SJCRH30 (cell line): Measurements from ENCODE around the gene COX19. TPM values are rescaled to one million over a fixed set of nuclear protein-coding genes. Genes with fewer than 3 reads are reported as not detected.
"Not testable (repeated sequence)": the region's sequence is repeated elsewhere in the genome, so short reads cannot be mapped to it uniquely, and the experiment has no call there.

Experiments used
- DNase-seq, 2 experiments: peaks; one replicate each; pipeline ENCODE4 v3.0.0-alpha.2; 2015 to 2020
- H3K27ac ChIP-seq: fragments of 250-450 bp; sonication (Bioruptor Pico); 2 replicates; pipeline ENCODE4 v1.5.1; 2020; ENCODE audit warnings: mild to moderate bottlenecking, moderate library complexity
- H3K27me3 ChIP-seq: fragments of 250-450 bp; sonication (Bioruptor Pico); 2 replicates; pipeline ENCODE4 v1.5.1; 2020; ENCODE audit warnings: mild to moderate bottlenecking, moderate library complexity
- H3K36me3 ChIP-seq: fragments of 250-450 bp; sonication (Bioruptor Pico); 2 replicates; pipeline ENCODE4 v1.5.1; 2020; ENCODE audit warnings: mild to moderate bottlenecking, moderate library complexity
- H3K4me1 ChIP-seq: fragments of 250-450 bp; sonication (Bioruptor Pico); 2 replicates; pipeline ENCODE4 v1.5.1; 2020; ENCODE audit warnings: mild to moderate bottlenecking, moderate library complexity
- H3K4me3 ChIP-seq: fragments of 250-450 bp; sonication (Bioruptor Pico); 2 replicates; pipeline ENCODE4 v1.5.1; 2020; ENCODE audit warnings: mild to moderate bottlenecking, moderate library complexity
- H3K9me3 ChIP-seq: fragments of 250-450 bp; sonication (Bioruptor Pico); replicated peaks from 2 replicates; pipeline ENCODE4 v1.5.1; 2020; ENCODE audit warnings: mild to moderate bottlenecking, moderate library complexity
- total RNA-seq: library from RNA; depleted of rRNA; stranded (reverse); fragments of >200 nt; shearing (Covaris generic); gene quantifications from 2 replicates; pipeline ENCODE4 v1.2.3, GENCODE V29; 2014

The COX19 gene
- total RNA-seq, 1 experiment from 2014 or later: 8.6 TPM

- H3K27ac ChIP-seq: no peak overlapping the region
- no peak for DNase-seq
- no peak overlapping the region for H3K4me3 ChIP-seq
- H3K9me3 ChIP-seq: no peaks in the 10 kb centered on the region
- H3K4me1 ChIP-seq: no peaks in the 10 kb centered on the region
- H3K36me3 ChIP-seq: no peaks in the 10 kb centered on the region
- no peaks in the 10 kb centered on the region; the same call in 1 of the 2 replicates for H3K27me3 ChIP-seq
Observed at GRCh38 chr7:931871-932650, 43.3 kb downstream of the COX19 start.

GRCh38 chr7:930975-931758 is 44.2 kb downstream of the COX19 start:
- Histone ChIP-seq H3K4me1 (no peaks in the 10 kb centered on the region), H3K4me3 (no peak overlapping the region), H3K27ac (no peak overlapping the region), H3K36me3 (no peaks in the 10 kb centered on the region), H3K9me3 (no peaks in the 10 kb centered on the region), H3K27me3 (no peaks in the 10 kb centered on the region; the same call in 1 of the 2 replicates)
- no peak for DNase-seq

DNA sequence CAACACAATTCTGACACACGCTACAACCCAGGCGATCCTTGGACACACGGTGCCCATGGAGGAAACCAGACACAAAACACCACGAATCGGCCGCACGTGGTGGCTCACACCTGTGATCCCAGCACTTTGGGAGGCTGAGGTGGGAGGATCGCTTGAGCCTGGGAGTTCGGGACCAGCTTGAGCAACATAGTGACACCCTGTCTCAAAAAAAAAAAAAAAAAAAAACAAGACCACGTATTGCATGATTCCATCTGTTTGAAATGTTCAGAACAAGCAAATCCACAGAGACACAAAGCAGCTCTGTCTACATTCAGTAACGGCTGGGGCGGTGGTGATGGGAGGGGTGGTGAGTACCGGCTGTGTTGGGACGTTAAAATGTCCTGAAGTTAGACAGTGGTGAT is 46.0 kb downstream of the COX19 start:
- H3K36me3 ChIP-seq: no peaks in the 10 kb centered on the region
- no peaks in the 10 kb centered on the region for H3K4me1 ChIP-seq
- DNase-seq: no peak
- no peak overlapping the region for H3K4me3 ChIP-seq
- H3K27me3 ChIP-seq: peaks cover 5% of the 10 kb centered on the region; the same call in 1 of the 2 replicates
- no peaks in the 10 kb centered on the region for H3K9me3 ChIP-seq
- H3K27ac ChIP-seq: no peak overlapping the region

DNA sequence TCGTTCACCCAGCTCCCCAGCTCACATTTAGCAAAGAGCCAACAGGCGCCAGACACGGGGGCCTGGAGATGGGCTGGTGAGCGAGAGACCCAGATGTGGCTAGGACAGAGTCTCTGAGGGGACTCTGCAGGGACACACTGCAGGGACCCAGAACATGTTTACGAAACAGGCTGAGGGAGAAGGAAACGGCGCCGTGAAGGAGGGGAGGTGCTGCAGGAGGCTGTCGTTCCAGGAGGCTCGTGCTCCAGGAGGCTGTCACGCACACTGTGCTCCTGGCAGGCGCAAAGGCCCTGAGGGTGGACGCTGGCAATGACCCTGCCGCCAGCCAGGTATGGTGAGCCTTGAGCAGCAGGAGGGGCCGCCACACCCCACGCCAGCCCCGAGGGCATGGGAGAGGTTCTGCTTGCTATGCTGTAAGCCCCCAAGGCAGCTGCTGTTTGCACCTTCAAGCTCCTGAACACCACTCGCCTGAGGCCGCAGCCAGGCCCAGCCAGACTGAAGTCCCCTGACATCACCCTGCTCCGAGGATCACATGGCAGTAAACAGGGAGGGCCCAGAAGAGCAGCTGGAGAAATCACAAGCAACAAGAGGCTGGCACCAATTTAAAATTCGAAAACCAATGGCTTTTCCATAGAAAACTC is 48.2 kb downstream of the COX19 start:
- H3K27ac ChIP-seq: no peak overlapping the region

GRCh38 chr7:926061-927030 is 49.0 kb downstream of the COX19 start:
- Histone ChIP-seq H3K27ac (no peak overlapping the region), H3K9me3 (no peaks in the 10 kb centered on the region), H3K4me3 (no peak overlapping the region), H3K27me3 (peaks cover 5% of the 10 kb centered on the region; the same call in 1 of the 2 replicates), H3K4me1 (no peaks in the 10 kb centered on the region), H3K36me3 (no peaks in the 10 kb centered on the region)
- DNase-seq: no peak

More for the DNA sequence above, 48.2 kb downstream of the COX19 start:
- no peaks in the 10 kb centered on the region for H3K9me3 ChIP-seq
- H3K4me3 ChIP-seq: no peak overlapping the region
- H3K36me3 ChIP-seq: no peaks in the 10 kb centered on the region
- DNase-seq: peak; percentile 31 to 36
- H3K4me1 ChIP-seq: no peaks in the 10 kb centered on the region
- H3K27me3 ChIP-seq: peaks cover 5% of the 10 kb centered on the region; the same call in 1 of the 2 replicates

DNA sequence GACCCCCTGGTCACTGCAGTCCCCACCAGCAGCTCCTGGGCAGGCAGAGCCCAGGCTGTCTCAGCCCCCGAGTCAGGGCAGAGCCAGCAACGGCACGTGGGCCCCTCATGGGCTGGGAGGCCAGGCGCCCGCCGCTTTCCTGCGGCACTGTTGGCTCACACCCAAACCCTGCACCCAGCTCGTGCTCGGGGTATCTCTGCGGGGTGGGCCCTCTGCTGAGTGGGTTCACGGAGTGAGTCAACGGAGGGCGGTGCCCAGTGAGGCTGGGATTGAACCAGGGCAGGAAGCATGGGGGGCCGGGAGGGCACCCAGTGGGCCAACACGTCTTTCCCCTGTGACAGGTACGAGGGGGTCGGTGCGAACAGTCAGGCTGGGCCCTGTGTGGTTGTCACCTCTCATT is 49.7 kb downstream of the COX19 start:
- no peak for DNase-seq
- Histone ChIP-seq H3K27me3 (peaks cover 5% of the 10 kb centered on the region; the same call in 1 of the 2 replicates), H3K4me3 (no peak overlapping the region), H3K27ac (no peak overlapping the region), H3K4me1 (no peaks in the 10 kb centered on the region), H3K9me3 (no peaks in the 10 kb centered on the region), H3K36me3 (no peaks in the 10 kb centered on the region)

- no peak for DNase-seq
- Histone ChIP-seq H3K4me3 (no peak overlapping the region), H3K4me1 (no peaks in the 10 kb centered on the region), H3K27me3 (peaks cover 5% of the 10 kb centered on the region; the same call in 1 of the 2 replicates), H3K36me3 (no peaks in the 10 kb centered on the region), H3K27ac (no peak overlapping the region), H3K9me3 (no peaks in the 10 kb centered on the region)
Observed at GRCh38 chr7:924541-925231, 50.7 kb downstream of the COX19 start.

DNA sequence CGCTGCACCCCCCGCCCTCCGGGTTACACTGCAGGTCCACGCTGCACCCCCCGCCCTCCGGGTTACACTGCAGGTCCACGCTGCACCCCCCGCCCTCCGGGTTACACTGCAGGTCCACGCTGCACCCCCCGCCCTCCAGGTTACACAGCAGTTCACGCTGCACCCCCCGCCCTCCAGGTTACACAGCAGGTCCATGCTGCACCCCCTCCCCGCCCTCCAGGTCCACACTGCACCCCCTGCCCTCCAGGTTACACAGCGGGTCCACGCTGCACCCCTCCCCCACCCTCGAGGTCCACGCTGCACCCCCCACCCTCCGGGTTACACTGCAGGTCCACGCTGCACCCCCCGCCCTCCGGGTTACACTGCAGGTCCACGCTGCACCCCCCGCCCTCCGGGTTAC is 51.3 kb downstream of the COX19 start:
- not testable (repeated sequence) for DNase-seq, H3K36me3 ChIP-seq, H3K27ac ChIP-seq, H3K27me3 ChIP-seq, H3K4me3 ChIP-seq, H3K4me1 ChIP-seq, H3K9me3 ChIP-seq

DNA sequence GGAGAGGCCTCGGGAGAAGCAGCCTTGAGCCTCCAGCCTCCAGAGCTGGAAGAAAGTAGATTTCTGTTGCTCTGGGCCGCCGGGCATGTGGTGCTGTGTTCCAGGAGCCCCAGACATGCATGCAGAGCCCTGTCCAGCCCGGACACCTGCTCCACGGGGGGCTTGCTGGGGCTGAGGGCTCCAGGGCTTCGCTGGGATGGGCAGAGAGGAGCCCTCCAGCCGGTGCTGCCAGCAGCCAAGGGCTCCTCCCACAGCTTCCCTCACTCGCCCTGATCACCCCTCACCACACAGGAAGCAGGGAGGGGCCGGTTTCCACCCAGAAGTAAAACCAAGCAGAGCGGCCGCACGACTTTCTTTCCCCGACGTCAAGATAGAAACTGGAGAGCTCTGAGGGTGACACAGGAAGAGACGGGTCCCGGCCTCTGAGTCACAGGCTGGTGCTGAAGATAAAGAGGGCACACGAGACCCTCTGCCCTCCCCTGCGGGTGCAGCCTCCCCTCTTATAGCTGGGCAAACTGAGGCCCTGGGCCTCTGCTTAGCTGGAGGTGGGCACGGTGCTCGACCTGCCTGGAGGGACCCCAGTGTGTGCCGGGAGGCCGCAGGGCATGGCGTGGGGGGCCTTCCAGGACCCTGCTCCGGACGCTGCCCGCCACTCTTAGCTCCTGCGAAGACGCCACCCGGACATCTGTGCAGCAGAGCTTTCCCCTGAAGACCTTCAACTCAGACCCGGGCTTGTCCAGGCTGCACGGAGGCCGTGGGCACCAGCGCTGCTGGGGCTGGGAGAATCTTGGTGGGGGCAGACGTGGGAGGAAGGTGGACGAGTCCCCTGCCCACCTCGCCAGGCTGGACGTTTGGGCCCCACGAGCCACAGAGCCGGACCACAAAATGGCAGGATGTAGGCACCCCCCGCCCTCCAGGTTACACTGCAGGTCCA is 52.0 kb downstream of the COX19 start:
- Histone ChIP-seq H3K27ac (no peak overlapping the region), H3K27me3 (peaks cover 5% of the 10 kb centered on the region; the same call in 1 of the 2 replicates), H3K9me3 (no peaks in the 10 kb centered on the region), H3K4me3 (no peak overlapping the region), H3K4me1 (no peaks in the 10 kb centered on the region), H3K36me3 (no peaks in the 10 kb centered on the region)
- peak; percentile 30 to 41 for DNase-seq

DNA sequence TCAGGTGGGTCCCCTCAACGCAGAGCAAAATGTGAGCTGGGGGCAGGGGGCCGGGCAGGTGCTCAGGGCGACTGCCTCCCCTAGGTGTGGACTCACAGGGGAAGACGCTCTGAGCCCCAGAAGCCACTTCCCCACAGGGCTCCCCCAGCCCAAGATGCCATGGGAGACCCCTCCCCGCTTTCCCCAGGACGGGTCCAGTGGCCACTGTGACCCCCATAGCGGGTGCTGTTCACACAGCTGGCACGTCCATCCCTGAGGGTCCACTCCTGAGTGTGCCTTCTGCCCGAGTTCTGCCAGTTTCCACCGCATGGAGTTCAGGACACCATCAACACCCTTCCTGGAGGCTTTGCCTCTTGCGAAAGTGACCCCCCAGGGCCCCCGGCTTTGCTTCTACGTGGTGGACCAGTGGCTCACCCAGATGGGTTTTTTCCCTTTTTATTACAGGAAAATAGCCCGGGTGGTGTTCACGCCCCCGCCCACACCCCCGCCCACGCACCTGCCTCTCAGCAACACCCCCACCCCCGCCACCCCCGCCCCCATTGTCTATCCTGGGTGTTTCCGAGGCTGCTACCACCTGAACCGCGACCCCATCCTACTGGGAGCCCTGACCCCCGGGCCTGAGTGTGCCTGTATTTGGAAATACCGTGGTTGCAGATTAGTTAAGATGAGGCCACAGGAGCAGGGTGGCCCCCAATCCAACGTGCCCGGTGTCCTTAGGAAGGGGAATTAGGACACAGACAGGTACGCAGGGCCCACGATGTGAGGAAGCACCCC is 52.8 kb downstream of the COX19 start:
- Histone ChIP-seq H3K4me3 (no peak overlapping the region), H3K27ac (no peak overlapping the region), H3K36me3 (no peaks in the 10 kb centered on the region), H3K27me3 (peaks cover 10% of the 10 kb centered on the region; the same call in 1 of the 2 replicates), H3K4me1 (no peaks in the 10 kb centered on the region), H3K9me3 (no peaks in the 10 kb centered on the region)
- DNase-seq: no peak

- no peaks in the 10 kb centered on the region for H3K4me1 ChIP-seq
- no peaks in the 10 kb centered on the region for H3K36me3 ChIP-seq
- H3K27me3 ChIP-seq: 0 out of 2 replicates have a peak, but pooled peaks cover 10% of the 10 kb centered on the region
- no peaks in the 10 kb centered on the region for H3K9me3 ChIP-seq
- DNase-seq: no peak
- no peak overlapping the region for H3K4me3 ChIP-seq
- no peak overlapping the region for H3K27ac ChIP-seq
Observed at GRCh38 chr7:921581-922333, 53.6 kb downstream of the COX19 start.
